ENCODE data around the gene UGT1A9. TPM values are rescaled to one million over a fixed set of nuclear protein-coding genes. Genes with fewer than 3 reads are reported as not detected.

The UGT1A9 gene
- total and polyA plus RNA-seq, 10 of the 15 experiments (the other 5 are each of a cell fraction or from before 2014, with no cell fraction given): 0.07 TPM; not detected in 9

- H3K79me2 ChIP-seq (ENCODE audit: control insufficient read depth, insufficient read depth, low read length): no peaks in the 10 kb centered on the region
- no TSS peak for BruUV-seq (replicated peaks)
- no peak overlapping the region for H2AFZ ChIP-seq (ENCODE audit: control insufficient read depth, low read depth, low read length)
- POLR2A ChIA-PET: no interaction called here
- no peaks in the 10 kb centered on the region; the same call in 2 of the 3 replicates for H3K9me3 ChIP-seq (replicated peaks; ENCODE audit: control insufficient read depth, insufficient read depth, low read length)
- H3K4me1 ChIP-seq (ENCODE audit: control insufficient read depth, insufficient read depth, low read length): no peaks in the 10 kb centered on the region
- H3K9ac ChIP-seq (ENCODE audit: control insufficient read depth, insufficient read depth, low read length): no peak overlapping the region
- TF ChIP-seq POU2F2 (IDR thresholded peaks at IDR 0.05; ENCODE audit: borderline replicate concordance, low read depth, low read length) (no peak), USF1 (IDR thresholded peaks at IDR 0.05; ENCODE audit: borderline replicate concordance, extremely low read length, insufficient read depth, low read depth, low read length) (no peak), SP1 (IDR thresholded peaks at IDR 0.05; ENCODE audit: low read depth, low read length) (no peak), TBL1XR1 (IDR thresholded peaks at IDR 0.05; ENCODE audit: low read depth, low read length) (no peak), STAT3 (IDR thresholded peaks at IDR 0.05; ENCODE audit: low read depth, low read length) (no peak), ZBTB33 (IDR thresholded peaks at IDR 0.05) (no peak), ZNF384 (IDR thresholded peaks at IDR 0.05; ENCODE audit: borderline replicate concordance, low read depth, low read length) (no peak)
- 38% methylated on average over 18 of the region's 18 CpGs for WGBS (ENCODE audit: insufficient coverage, insufficient replicate concordance, low lambda C conversion rate, missing lambda C conversion rate)
- no peaks in the 10 kb centered on the region for H4K20me1 ChIP-seq (ENCODE audit: control insufficient read depth, insufficient read depth)
- in situ Hi-C loops (cut with MboI) (no loop called here), intact Hi-C loops (cut with micrococcal nuclease; ENCODE audit: unreplicated experiment) (no loop called here)
- CTCF ChIA-PET: no interaction called here
- H3K27ac ChIP-seq (ENCODE audit: control insufficient read depth, insufficient read depth): no peak overlapping the region
- no peaks in the 10 kb centered on the region for H3K36me3 ChIP-seq (ENCODE audit: control insufficient read depth in 2 of 2, insufficient read depth in 2 of 2, low read length in 1 of 2)
- H3K4me3 ChIP-seq: no peak overlapping the region
- H3K27me3 ChIP-seq (replicated peaks in 1 of 2; ENCODE audit: control insufficient read depth in 2 of 2, insufficient read depth in 2 of 2, low read length in 1 of 2): no peaks in the 10 kb centered on the region; a peak in 1 of 4 replicates
- ATAC-seq: no peak
- FAIRE-seq: no peak
- DNase-seq (ENCODE audit: low read depth, low spot score): no peak
- RAD21 ChIA-PET (ENCODE audit: unreplicated experiment): no interaction called here
- SMC1A ChIA-PET (ENCODE audit: uncharacterized antibody, unreplicated experiment): no interaction called here
- no peak overlapping the region for H3K4me2 ChIP-seq (ENCODE audit: control insufficient read depth, insufficient read depth)
Observed at GRCh38 chr2:233791151-233791882, 119.6 kb downstream of the UGT1A9 start.
